ENCODE data around the gene C6orf62.

- TF ChIP-seq SMC3 (IDR thresholded peaks at IDR 0.05) (no peak), CBX8 (IDR thresholded peaks at IDR 0.05) (no peak), CHD4 (IDR thresholded peaks at IDR 0.05; ENCODE audit: borderline replicate concordance) (no peak), EP300 (IDR thresholded peaks at IDR 0.05) (no peak), CTCF (IDR thresholded peaks at IDR 0.05) (no peak), MAX (IDR thresholded peaks at IDR 0.05) (no peak), MAZ (IDR thresholded peaks at IDR 0.05; ENCODE audit: borderline replicate concordance, low read depth, low read length) (no peak), POLR2A (IDR thresholded peaks at IDR 0.05; ENCODE audit: low read length) (no peak), PHF8 (IDR thresholded peaks at IDR 0.05; ENCODE audit: borderline replicate concordance, low read depth) (no peak), HOXA7 (CRISPR knock-in tag; IDR thresholded peaks at IDR 0.05) (no peak), SREBF2 (IDR thresholded peaks at IDR 0.05) (no peak)
These were observed 4.3 kb upstream of the C6orf62 start for GRCh38 chr6:24723270-24723669.

Data from A549 (cell line).